B cell (primary cell): Measurements from ENCODE around the gene PDE4A. TPM values are rescaled to one million over a fixed set of nuclear protein-coding genes. Genes with fewer than 3 reads are reported as not detected.

ENCODE experiments used
- ATAC-seq: fragments of 200-7000 bp; cut with Tn5 transposase; one replicate; pipeline ENCODE4 v1.10.0; 2021; ENCODE audit warnings: low read depth, mild to moderate bottlenecking, moderate number of reproducible peaks, moderate library complexity
- CTCF ChIA-PET: fragments of 350-600 bp; sonication (Branson Sonifier 250); formaldehyde crosslinking; loops from one replicate; lab custom pipeline; 2021; ENCODE audit warnings: antibody characterized with exemption, inconsistent platforms; lab: Charles Lee
- POLR2A ChIA-PET: fragments of 350-600 bp; sonication (Branson Sonifier 250); formaldehyde crosslinking; loops from one replicate; lab custom pipeline; 2021; ENCODE audit warnings: antibody characterized with exemption; lab: Charles Lee
- DNase-seq: peaks from one replicate; pipeline ENCODE4 v3.0.0; 2013
- H2AFZ ChIP-seq: 2 replicates; pipeline ENCODE4 v1.6.1; 2012; ENCODE audit warnings: mild to moderate bottlenecking, low read depth, low read length; ENCODE audit not compliant: insufficient read depth, poor library complexity, severe bottlenecking
- H3K27ac ChIP-seq, 2 donors: 1 replicate in 1 of 2; 2 replicates in 1 of 2; pipeline ENCODE4 v1.5.1; 2012 to 2013; ENCODE audit warnings: low read length in 2 of 2, mild to moderate bottlenecking in 2 of 2, moderate library complexity in 1 of 2
- H3K27me3 ChIP-seq, 4 experiments: fragments of 200-600 bp in 1 of 4; sonication (generic) in 1 of 4; replicated peaks in 1 of 4; 1 replicate in 2 of 4; 2 replicates in 2 of 4; pipeline versions ENCODE4 v1.6.1 to v1.7.0; 2013 to 2016; ENCODE audit warnings: low read length in 3 of 4, mild to moderate bottlenecking in 2 of 4, mixed read lengths in 1 of 4, moderate library complexity in 1 of 4; ENCODE audit not compliant: insufficient read depth in 4 of 4, control insufficient read depth in 3 of 4; ENCODE audit errors: control extremely low read depth in 1 of 4
- H3K36me3 ChIP-seq, 2 experiments: replicated peaks in 1 of 2; 1 replicate in 1 of 2; 2 replicates in 1 of 2; pipeline versions ENCODE4 v1.6.1 to v1.7.1; 2013; ENCODE audit warnings: low read length in 1 of 2; ENCODE audit not compliant: insufficient read depth in 2 of 2, control insufficient read depth in 1 of 2; ENCODE audit errors: control extremely low read depth in 1 of 2, extremely low read depth in 1 of 2
- H3K4me1 ChIP-seq, 2 donors: fragments of 200-600 bp in 1 of 2; sonication (generic) in 1 of 2; 1 replicate in 1 of 2; 2 replicates in 1 of 2; pipeline versions ENCODE4 v1.5.1 to v1.6.1; 2013 to 2017; ENCODE audit warnings: low read length in 2 of 2; ENCODE audit not compliant: control insufficient read depth in 2 of 2, insufficient read depth in 2 of 2
- H3K4me2 ChIP-seq: replicated peaks from 2 replicates; pipeline ENCODE3; 2012; ENCODE audit warnings: mild to moderate bottlenecking, low read depth, low read length; ENCODE audit not compliant: poor library complexity, severe bottlenecking
- H3K4me3 ChIP-seq, 5 experiments: fragments of 200-600 bp in 1 of 5; sonication (generic) in 1 of 5; 1 replicate in 3 of 5; 2 replicates in 2 of 5; pipeline versions ENCODE4 v1.5.1 to v1.7.0; 2011 to 2016; ENCODE audit warnings: low read length in 4 of 5, mild to moderate bottlenecking in 4 of 5, low read depth in 2 of 5, control low read depth in 1 of 5, moderate library complexity in 1 of 5; ENCODE audit not compliant: insufficient read depth in 1 of 5; ENCODE audit errors: control extremely low read depth in 1 of 5, extremely low read depth in 1 of 5
- H3K79me2 ChIP-seq: fragments of 200-600 bp; sonication (generic); one replicate; pipeline ENCODE4 v1.6.0; 2016; ENCODE audit warnings: low read length; ENCODE audit not compliant: control insufficient read depth, insufficient read depth
- H3K9ac ChIP-seq: fragments of 200-600 bp; sonication (generic); 2 replicates; pipeline ENCODE4 v1.6.1; 2017; ENCODE audit warnings: mild to moderate bottlenecking, low read length, moderate library complexity
- H3K9me3 ChIP-seq, 3 donors: one replicate each; pipeline versions ENCODE4 v1.6.1 to v1.7.1; 2013; ENCODE audit warnings: low read length in 2 of 3; ENCODE audit not compliant: control insufficient read depth in 2 of 3, insufficient read depth in 1 of 3; ENCODE audit errors: control extremely low read depth in 1 of 3
- H4K20me1 ChIP-seq: 2 replicates; pipeline ENCODE4 v1.6.0; 2012; ENCODE audit warnings: mild to moderate bottlenecking, low read length; ENCODE audit not compliant: insufficient read depth, control insufficient read depth, poor library complexity, severe bottlenecking
- H3K27ac Mint-ChIP-seq: one replicate; pipeline ENCODE4 v1.8.0; 2021; ENCODE audit warnings: mixed read lengths
- H3K27me3 Mint-ChIP-seq: one replicate; pipeline ENCODE4 v1.8.0; 2021; ENCODE audit warnings: mixed read lengths
- H3K4me1 Mint-ChIP-seq: one replicate; pipeline ENCODE4 v1.8.0; 2021; ENCODE audit warnings: mixed read lengths
- H3K4me3 Mint-ChIP-seq: one replicate; pipeline ENCODE4 v1.8.0; 2021; ENCODE audit warnings: mixed read lengths
- H3K9me3 Mint-ChIP-seq: one replicate; pipeline ENCODE4 v1.8.0; 2022; ENCODE audit warnings: mixed read lengths; ENCODE audit not compliant: insufficient read depth
- EZH2 ChIP-seq: IDR thresholded peaks from 2 replicates; pipeline ENCODE4 v1.6.1; 2012; ENCODE audit warnings: borderline replicate concordance, low read depth, mild to moderate bottlenecking, moderate library complexity, low read length; ENCODE audit not compliant: insufficient read depth, poor library complexity, severe bottlenecking
- WGBS: methylation state at CpG from one replicate; pipeline ENCODE4 v1.1.5; 2013; ENCODE audit warnings: missing lambda C conversion rate; ENCODE audit not compliant: insufficient coverage; 5-methylcytosine and 5-hydroxymethylcytosine counted together
- intact Hi-C: fragments of 100-400 bp; cut with micrococcal nuclease; formaldehyde crosslinking; loops from one replicate; pipeline ENCODE4 v1.10.0; 2022
- polyA plus RNA-seq: library from polyadenylated mRNA; depleted of rRNA; stranded (reverse); fragments of >200 nt; gene quantifications from 2 replicates; pipeline ENCODE4 v1.2.3, GENCODE V29; 2012
- total RNA-seq, 2 donors: library from RNA; stranded (reverse); fragments of 120-200 nt in 1 of 2; gene quantifications; 1 replicate in 1 of 2; 2 replicates in 1 of 2; pipeline versions ENCODE4 v1.2.3 to v1.2.4, GENCODE V29; 2013 to 2022
- TF ChIP-seq, protein P1 (sequence below): fragments of 200-600 bp; IDR thresholded peaks from one replicate; pipeline ENCODE4 v1.8.0; 2022; ENCODE audit warnings: antibody characterized with exemption, mild to moderate bottlenecking

The PDE4A gene
- total and polyA plus RNA-seq, 2 donors (not counting 1 experiment from before 2014, with no cell fraction given), result 1.5 to 10.9 TPM

DNA sequence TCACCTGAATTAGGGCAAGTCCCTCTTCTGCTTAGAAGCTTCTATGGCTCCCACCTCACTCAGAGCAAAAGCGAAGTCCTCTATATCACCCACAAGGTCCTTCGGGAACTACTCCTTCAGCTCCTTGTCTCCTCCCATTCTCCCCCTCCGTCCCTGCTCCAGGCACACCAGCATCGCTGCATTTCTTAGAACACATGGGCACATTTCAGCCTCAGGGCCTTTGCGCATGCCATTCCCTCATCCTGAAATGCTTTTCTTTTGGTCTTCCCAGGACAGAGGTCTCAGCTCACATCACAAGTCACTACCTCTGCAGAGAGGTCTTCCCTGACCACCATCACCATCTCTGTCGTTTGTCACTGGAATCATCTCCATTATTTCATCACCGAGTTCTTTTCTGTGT is 92.9 kb downstream of the PDE4A start:
- Histone ChIP-seq H3K27ac (no peak overlapping the region), H4K20me1 (no peaks in the 10 kb centered on the region), H3K79me2 (no peaks in the 10 kb centered on the region), H3K36me3 (no peaks in the 10 kb centered on the region), H3K4me3 (no peak overlapping the region), H3K4me2 (no peak overlapping the region), H3K27me3 (peaks cover 2 to 70% (median 38%) of the 10 kb centered on the region in 4 experiments), H3K9me3 (peaks cover 0 to 5% (median 0%) of the 10 kb centered on the region in 3 donors), H2AFZ (no peak overlapping the region), H3K4me1 (peaks cover 27 to 32% of the 10 kb centered on the region in 2 donors), H3K9ac (no peak overlapping the region)
- intact Hi-C loops, result no loop called here
- CTCF ChIA-PET, result interaction anchor here (1.2 to 1.7 kb wide), 3 partner anchors 28 to 187 kb away, joined by 3 to 11 read pairs (median 3); no protein-coding TSS in a partner anchor
- Mint-ChIP-seq H3K9me3 (no peaks in the 10 kb centered on the region), H3K4me1 (peaks cover 23% of the 10 kb centered on the region), H3K27me3 (peaks cover 35% of the 10 kb centered on the region), H3K4me3 (no peak overlapping the region), H3K27ac (no peak overlapping the region)
- POLR2A ChIA-PET, result no interaction called here
- 82% methylated on average over 7 of the region's 7 CpGs for WGBS
- ATAC-seq (no peak), DNase-seq (no peak)
- TF ChIP-seq EZH2, result no peak
- TF ChIP-seq, protein P1, sequence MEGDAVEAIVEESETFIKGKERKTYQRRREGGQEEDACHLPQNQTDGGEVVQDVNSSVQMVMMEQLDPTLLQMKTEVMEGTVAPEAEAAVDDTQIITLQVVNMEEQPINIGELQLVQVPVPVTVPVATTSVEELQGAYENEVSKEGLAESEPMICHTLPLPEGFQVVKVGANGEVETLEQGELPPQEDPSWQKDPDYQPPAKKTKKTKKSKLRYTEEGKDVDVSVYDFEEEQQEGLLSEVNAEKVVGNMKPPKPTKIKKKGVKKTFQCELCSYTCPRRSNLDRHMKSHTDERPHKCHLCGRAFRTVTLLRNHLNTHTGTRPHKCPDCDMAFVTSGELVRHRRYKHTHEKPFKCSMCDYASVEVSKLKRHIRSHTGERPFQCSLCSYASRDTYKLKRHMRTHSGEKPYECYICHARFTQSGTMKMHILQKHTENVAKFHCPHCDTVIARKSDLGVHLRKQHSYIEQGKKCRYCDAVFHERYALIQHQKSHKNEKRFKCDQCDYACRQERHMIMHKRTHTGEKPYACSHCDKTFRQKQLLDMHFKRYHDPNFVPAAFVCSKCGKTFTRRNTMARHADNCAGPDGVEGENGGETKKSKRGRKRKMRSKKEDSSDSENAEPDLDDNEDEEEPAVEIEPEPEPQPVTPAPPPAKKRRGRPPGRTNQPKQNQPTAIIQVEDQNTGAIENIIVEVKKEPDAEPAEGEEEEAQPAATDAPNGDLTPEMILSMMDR, result no peak

DNA sequence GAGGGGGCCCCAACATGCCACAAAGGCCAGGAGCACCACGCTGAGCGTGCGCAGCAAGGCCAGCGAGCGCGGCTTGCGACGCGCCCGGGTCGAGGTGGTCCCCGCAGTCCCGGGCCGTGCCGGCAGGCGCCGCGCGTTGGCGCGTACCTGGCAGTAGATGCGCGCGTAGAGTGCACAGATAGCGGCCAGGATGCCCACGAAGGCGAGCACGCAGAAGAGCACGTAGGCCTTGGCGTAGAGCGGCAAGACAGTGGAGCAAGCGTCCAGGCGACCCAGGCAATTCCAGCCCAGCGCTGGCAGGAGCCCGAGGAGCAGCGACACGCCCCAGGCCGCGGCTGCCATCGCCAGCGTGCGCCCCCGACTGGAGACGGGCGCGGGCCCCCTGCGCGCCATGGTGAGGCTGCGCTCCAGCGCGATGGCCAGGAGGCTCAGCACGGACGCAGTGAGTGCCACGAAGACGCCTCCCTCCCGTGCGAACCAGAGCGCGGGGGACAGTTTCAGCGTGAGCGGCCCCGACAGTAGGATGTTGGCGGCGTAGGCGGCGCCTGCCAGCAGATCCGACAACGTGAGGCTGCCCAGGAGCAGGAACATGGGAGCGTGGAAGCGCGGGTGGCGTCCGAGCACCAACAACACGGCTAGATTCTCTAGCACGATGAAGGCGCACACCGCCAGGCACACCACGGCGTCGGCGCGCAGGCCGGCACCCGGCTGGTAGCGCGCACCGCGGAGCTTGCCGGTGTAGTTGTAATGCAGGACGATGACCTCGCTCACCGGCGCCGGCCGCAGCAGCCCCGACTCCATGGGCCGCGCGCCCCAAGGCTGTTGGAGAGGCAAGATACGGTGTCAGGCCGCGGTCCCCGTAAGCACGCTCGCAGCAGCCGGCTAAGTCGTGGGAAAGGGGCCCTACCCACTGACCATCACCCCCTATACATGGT is 94.1 kb downstream of the PDE4A start:
- Mint-ChIP-seq H3K27ac (no peak overlapping the region), H3K27me3 (peaks cover 48% of the 10 kb centered on the region), H3K4me3 (peak overlapping the region; percentile 10), H3K9me3 (no peaks in the 10 kb centered on the region), H3K4me1 (peaks cover 35% of the 10 kb centered on the region)
- intact Hi-C loops, result no loop called here
- Histone ChIP-seq H3K36me3 (no peaks in the 10 kb centered on the region), H3K27ac (no peak overlapping the region), H4K20me1 (no peaks in the 10 kb centered on the region), H3K4me1 (peaks cover 40 to 43% of the 10 kb centered on the region in 2 donors), H3K79me2 (no peaks in the 10 kb centered on the region), H3K4me3 (no peak overlapping the region), H3K4me2 (peak overlapping the region; percentile 50), H3K9ac (no peak overlapping the region), H3K27me3 (peaks cover 2 to 82% (median 47%) of the 10 kb centered on the region in 4 experiments), H3K9me3 (peaks cover 0 to 13% (median 0%) of the 10 kb centered on the region in 3 donors), H2AFZ (peak overlapping the region; percentile 37)
- TF ChIP-seq EZH2, result no peak
- TF ChIP-seq, protein P1, result peak; percentile 18
- ChIA-PET CTCF (no interaction called here), POLR2A (no interaction called here)
- 11% methylated on average over 103 of the region's 107 CpGs for WGBS
- DNase-seq (peak; percentile 69), ATAC-seq (no peak)
